ENCODE results near the gene NOL3. TPM values are rescaled to one million over a fixed set of nuclear protein-coding genes. Genes with fewer than 3 reads are reported as not detected.

Gene NOL3
- total RNA-seq, 2 donors from 2014 or later = 87.5 to 103 TPM

DNA sequence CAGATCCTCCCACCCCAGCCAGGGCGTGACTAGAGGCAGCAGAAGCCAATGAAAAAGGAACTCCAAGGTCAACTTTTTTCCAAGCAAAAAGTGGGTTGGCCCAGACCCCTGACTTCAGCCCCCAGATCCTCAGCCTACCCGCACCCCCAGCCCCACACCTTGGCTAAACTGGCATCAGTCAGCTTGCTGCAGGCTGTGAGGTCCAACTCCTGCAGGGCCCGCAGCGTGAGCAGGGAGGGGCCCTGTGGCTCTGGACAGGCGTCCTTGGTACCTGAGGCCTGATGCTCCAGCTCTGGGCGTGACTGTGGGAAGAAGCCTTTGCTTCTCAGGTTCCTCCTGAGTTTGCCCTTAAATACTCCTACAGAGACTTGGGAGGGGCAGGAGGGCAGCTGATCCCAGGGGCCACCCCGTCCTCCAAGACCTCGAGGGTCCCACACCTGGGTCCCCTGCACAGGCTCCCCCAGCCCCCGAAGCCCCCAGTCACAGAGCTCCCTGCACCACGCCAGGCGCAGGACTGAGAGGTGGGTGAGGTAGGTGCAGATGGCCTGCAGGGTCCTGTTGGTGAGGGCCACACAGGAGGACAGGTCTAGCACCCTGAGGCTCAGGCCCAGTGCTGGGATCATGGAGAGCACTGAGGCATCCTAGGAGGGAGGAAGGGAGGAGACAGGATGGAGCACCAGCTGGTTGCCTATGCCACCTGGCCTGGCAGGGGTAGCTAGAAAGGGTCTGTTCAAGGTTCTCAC, 38.0 kb downstream of the NOL3 start:
- Histone ChIP-seq H3K27ac (no peak overlapping the region), H3K36me3 (no peaks in the 10 kb centered on the region), H3K27me3 (no peaks in the 10 kb centered on the region), H3K9me3 (no peaks in the 10 kb centered on the region), H3K4me3 (no peak overlapping the region), H3K4me1 (no peaks in the 10 kb centered on the region)
- TF ChIP-seq, protein P1, sequence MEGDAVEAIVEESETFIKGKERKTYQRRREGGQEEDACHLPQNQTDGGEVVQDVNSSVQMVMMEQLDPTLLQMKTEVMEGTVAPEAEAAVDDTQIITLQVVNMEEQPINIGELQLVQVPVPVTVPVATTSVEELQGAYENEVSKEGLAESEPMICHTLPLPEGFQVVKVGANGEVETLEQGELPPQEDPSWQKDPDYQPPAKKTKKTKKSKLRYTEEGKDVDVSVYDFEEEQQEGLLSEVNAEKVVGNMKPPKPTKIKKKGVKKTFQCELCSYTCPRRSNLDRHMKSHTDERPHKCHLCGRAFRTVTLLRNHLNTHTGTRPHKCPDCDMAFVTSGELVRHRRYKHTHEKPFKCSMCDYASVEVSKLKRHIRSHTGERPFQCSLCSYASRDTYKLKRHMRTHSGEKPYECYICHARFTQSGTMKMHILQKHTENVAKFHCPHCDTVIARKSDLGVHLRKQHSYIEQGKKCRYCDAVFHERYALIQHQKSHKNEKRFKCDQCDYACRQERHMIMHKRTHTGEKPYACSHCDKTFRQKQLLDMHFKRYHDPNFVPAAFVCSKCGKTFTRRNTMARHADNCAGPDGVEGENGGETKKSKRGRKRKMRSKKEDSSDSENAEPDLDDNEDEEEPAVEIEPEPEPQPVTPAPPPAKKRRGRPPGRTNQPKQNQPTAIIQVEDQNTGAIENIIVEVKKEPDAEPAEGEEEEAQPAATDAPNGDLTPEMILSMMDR (IDR thresholded peaks at IDR 0.05) = no peak
- no peak for DNase-seq (ENCODE audit: low spot score)

DNA sequence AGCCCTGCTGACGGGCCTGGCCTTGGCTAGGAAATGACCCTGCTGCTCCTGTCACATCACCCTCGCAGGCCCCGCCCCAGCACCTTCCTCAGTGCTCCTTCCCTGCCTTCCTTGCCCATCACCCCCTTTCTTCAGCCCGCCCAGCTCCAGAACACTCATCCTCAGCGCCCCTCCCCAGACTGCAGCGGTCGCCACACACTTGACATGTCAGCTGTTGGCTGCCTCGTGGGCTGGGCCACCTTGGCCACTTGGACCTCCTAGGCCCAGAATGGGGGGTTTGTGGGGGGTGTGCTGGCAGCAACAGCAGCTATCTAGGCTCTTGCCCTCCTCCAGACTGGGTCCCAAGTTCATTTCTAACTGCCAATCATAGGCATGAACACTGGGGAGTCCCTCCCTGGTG, 39.2 kb downstream of the NOL3 start:
- no peak for DNase-seq (ENCODE audit: low spot score)
- Histone ChIP-seq H3K27me3 (no peaks in the 10 kb centered on the region), H3K27ac (no peak overlapping the region), H3K4me3 (no peak overlapping the region), H3K36me3 (no peaks in the 10 kb centered on the region), H3K4me1 (no peaks in the 10 kb centered on the region), H3K9me3 (no peaks in the 10 kb centered on the region)
- TF ChIP-seq, protein P1 (IDR thresholded peaks at IDR 0.05) = no peak

DNA sequence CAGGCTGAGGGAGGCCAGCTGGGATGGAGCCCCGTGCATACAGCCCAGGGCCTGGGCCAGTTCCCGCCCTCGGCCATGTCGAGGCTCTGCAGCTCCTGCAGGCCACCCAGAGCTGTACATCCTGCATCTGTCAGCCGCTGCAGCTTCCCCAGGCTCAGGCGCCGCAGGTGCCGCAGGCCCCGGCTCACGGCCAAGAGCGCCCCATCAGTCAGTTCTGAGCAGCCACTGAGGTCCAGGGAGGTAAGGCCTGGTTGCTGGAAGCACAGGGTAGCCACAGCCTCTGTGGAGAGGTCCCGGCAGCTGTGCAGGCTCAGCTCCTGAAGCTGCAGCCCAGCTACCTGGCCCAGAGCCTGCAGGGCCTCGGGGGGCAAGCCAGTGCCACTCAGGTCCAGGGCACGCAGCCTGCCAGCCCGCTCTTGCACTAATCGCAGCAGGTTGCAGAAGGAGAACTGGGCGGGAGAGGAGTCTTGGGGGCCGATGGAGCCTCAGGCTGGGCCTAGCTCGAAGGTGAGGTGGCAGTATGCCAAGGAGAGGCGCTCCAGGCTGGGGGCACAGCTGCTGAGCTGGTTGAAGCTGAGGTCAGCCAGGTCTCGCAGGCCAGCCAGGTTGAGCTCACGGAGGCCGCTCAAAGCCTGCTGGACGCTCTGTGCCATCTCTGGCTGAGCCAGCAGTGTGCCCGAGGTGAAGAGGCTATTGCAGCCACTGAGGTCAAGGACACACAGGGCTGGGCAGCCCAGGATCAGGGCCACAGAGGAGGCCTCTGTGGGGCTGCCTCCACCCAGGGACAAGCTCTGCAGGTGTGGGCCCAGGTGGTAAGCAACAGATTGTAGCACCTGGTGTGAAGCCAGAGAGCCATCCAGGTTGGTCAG, 40.0 kb downstream of the NOL3 start:
- no peaks in the 10 kb centered on the region for H3K9me3 ChIP-seq
- TF ChIP-seq, protein P1 (IDR thresholded peaks at IDR 0.05) = no peak
- H3K36me3 ChIP-seq = no peaks in the 10 kb centered on the region
- no peak for DNase-seq (ENCODE audit: low spot score)
- H3K4me3 ChIP-seq = no peak overlapping the region
- no peaks in the 10 kb centered on the region for H3K27me3 ChIP-seq
- H3K27ac ChIP-seq = no peak overlapping the region
- H3K4me1 ChIP-seq = no peaks in the 10 kb centered on the region

DNA sequence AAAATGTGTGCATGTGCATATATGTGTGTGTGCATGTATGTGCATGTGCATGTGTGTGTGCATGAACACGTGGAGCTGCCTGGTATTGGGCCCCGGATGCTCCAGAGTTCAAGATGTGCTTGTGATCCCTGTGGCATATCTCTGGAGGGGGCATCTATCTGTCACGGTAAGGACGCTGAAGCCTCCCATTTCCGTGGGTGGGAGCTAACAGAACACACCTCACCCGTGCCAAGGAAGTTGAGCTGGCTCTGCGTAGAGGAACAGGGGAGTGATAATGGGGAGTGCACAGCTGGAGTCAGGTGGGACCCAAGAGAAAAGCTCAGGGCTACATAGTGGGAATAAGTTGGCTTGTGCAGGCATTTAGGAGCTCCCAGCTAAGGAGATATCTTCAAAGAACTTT, 41.3 kb downstream of the NOL3 start:
- H3K27ac ChIP-seq = no peak overlapping the region
- no peaks in the 10 kb centered on the region for H3K27me3 ChIP-seq
- no peaks in the 10 kb centered on the region for H3K36me3 ChIP-seq
- TF ChIP-seq, protein P1 (IDR thresholded peaks at IDR 0.05) = no peak
- H3K4me1 ChIP-seq = peaks cover 0 to 12% of the 10 kb centered on the region in 2 donors
- no peak overlapping the region for H3K4me3 ChIP-seq
- no peaks in the 10 kb centered on the region for H3K9me3 ChIP-seq
- no peak for DNase-seq (ENCODE audit: low spot score)

DNA sequence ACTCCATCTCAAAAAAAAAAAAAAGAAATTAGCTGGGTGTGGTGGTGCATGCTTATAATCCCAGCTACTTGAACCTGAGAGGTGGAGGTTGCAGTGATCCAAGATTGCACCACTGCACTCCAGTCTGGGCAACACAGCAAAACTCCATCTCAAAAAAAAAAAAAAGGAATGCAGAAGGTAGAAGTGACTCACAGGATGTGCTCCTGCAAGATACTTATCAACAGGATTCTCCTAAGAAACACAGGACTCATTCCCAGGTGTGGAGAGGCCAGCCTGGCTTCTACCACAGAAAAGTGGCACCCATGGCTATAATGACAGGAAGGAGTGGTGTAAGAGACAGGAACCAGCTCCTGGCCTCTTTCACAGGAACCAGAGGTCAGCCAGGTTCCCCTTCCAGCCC, 42.4 kb downstream of the NOL3 start:
- H3K36me3 ChIP-seq = no peaks in the 10 kb centered on the region
- no peak overlapping the region for H3K27ac ChIP-seq
- TF ChIP-seq, protein P1 (IDR thresholded peaks at IDR 0.05) = no peak
- H3K27me3 ChIP-seq = no peaks in the 10 kb centered on the region
- no peak overlapping the region for H3K4me3 ChIP-seq
- H3K9me3 ChIP-seq = no peaks in the 10 kb centered on the region
- H3K4me1 ChIP-seq = peaks cover 0 to 22% of the 10 kb centered on the region in 2 donors
- no peak for DNase-seq (ENCODE audit: low spot score)

Data from right atrium auricular region (tissue), 2 donors.